ENCODE results near the gene PTPN3. TPM values are rescaled to one million over a fixed set of nuclear protein-coding genes. Genes with fewer than 3 reads are reported as not detected.
"Not testable (repeated sequence)": the region's sequence is repeated elsewhere in the genome, so short reads cannot be mapped to it uniquely, and the experiment has no call there.

PTPN3 gene
- total RNA-seq, 2 donors from 2014 or later: 11.0 to 16.3 TPM

GRCh38 chr9:109369285-109369684, 128.8 kb downstream of the PTPN3 start:
- DNase-seq (ENCODE audit: low spot score): no peak
- Histone ChIP-seq H3K27ac (no peak overlapping the region), H3K36me3 (no peaks in the 10 kb centered on the region), H3K27me3 (replicated peaks; ENCODE audit: insufficient read depth) (no peaks in the 10 kb centered on the region), H3K4me3 (no peak overlapping the region), H3K4me1 (replicated peaks) (no peaks in the 10 kb centered on the region), H3K9me3 (no peaks in the 10 kb centered on the region)
- 36% methylated on average over 2 of the region's 2 CpGs for WGBS
- no peak for TF ChIP-seq CTCF (IDR thresholded peaks at IDR 0.05)
- no peak for TF ChIP-seq POLR2A (IDR thresholded peaks at IDR 0.05)
- no peak for TF ChIP-seq POLR2AphosphoS5 (IDR thresholded peaks at IDR 0.05)
- intact Hi-C loops (cut with DNase I): no loop called here

- H3K9me3 ChIP-seq: no peaks in the 10 kb centered on the region
- no peak overlapping the region for H3K27ac ChIP-seq
- intact Hi-C loops (cut with DNase I): no loop called here
- no peak for TF ChIP-seq CTCF (IDR thresholded peaks at IDR 0.05)
- no peak for TF ChIP-seq POLR2A (IDR thresholded peaks at IDR 0.05)
- TF ChIP-seq POLR2AphosphoS5 (IDR thresholded peaks at IDR 0.05): no peak
- no peaks in the 10 kb centered on the region for H3K36me3 ChIP-seq
- H3K4me3 ChIP-seq: no peak overlapping the region
- H3K27me3 ChIP-seq (replicated peaks; ENCODE audit: insufficient read depth): no peaks in the 10 kb centered on the region
- H3K4me1 ChIP-seq (replicated peaks): no peaks in the 10 kb centered on the region
- no peak for DNase-seq (ENCODE audit: low spot score)
- WGBS: 62% methylated on average over 5 of the region's 5 CpGs
Measured at GRCh38 chr9:109360771-109361170, 137.3 kb downstream of the PTPN3 start.

- H3K27me3 ChIP-seq (replicated peaks; ENCODE audit: insufficient read depth); H3K4me1 ChIP-seq (replicated peaks); H3K36me3 ChIP-seq; DNase-seq (ENCODE audit: low spot score); intact Hi-C loops (cut with DNase I); H3K27ac ChIP-seq; H3K4me3 ChIP-seq; H3K9me3 ChIP-seq: not testable (repeated sequence)
- 89% methylated on average over 8 of the region's 8 CpGs for WGBS
Measured at GRCh38 chr9:109358968-109359603, 139.0 kb downstream of the PTPN3 start.

GRCh38 chr9:109355564-109356297, 142.4 kb downstream of the PTPN3 start:
- Histone ChIP-seq H3K4me3 (no peak overlapping the region), H3K4me1 (replicated peaks) (no peaks in the 10 kb centered on the region), H3K27ac (no peak overlapping the region), H3K9me3 (no peaks in the 10 kb centered on the region), H3K36me3 (no peaks in the 10 kb centered on the region), H3K27me3 (replicated peaks; ENCODE audit: insufficient read depth) (no peaks in the 10 kb centered on the region)
- TF ChIP-seq CTCF (IDR thresholded peaks at IDR 0.05): no peak
- no peak for TF ChIP-seq POLR2A (IDR thresholded peaks at IDR 0.05)
- TF ChIP-seq POLR2AphosphoS5 (IDR thresholded peaks at IDR 0.05): no peak
- intact Hi-C loops (cut with DNase I): no loop called here
- no peak for DNase-seq (ENCODE audit: low spot score)
- 85% methylated on average over 21 of the region's 21 CpGs for WGBS

- intact Hi-C loops (cut with DNase I): no loop called here
- H3K4me1 ChIP-seq (replicated peaks): no peaks in the 10 kb centered on the region
- TF ChIP-seq POLR2A (IDR thresholded peaks at IDR 0.05) (no peak), POLR2AphosphoS5 (IDR thresholded peaks at IDR 0.05) (no peak), CTCF (IDR thresholded peaks at IDR 0.05) (no peak)
- WGBS: 82% methylated on average over 2 of the region's 2 CpGs
- no peaks in the 10 kb centered on the region for H3K9me3 ChIP-seq
- H3K36me3 ChIP-seq: no peaks in the 10 kb centered on the region
- H3K4me3 ChIP-seq: no peak overlapping the region
- no peak for DNase-seq (ENCODE audit: low spot score)
- H3K27ac ChIP-seq: no peak overlapping the region
- H3K27me3 ChIP-seq (replicated peaks; ENCODE audit: insufficient read depth): no peaks in the 10 kb centered on the region
Measured at GRCh38 chr9:109354190-109354589, 143.9 kb downstream of the PTPN3 start.
